ENCODE data around the gene DEDD. TPM values are rescaled to one million over a fixed set of nuclear protein-coding genes. Genes with fewer than 3 reads are reported as not detected.

Gene DEDD
- total and polyA plus RNA-seq, 2 experiments from 2014 or later = 22.8 to 35.3 TPM

- Histone ChIP-seq H3K27ac (ENCODE audit: low read depth) (no peak overlapping the region), H3K4me2 (no peak overlapping the region), H3K4me3 (no peak overlapping the region), H3K4me1 (ENCODE audit: insufficient read depth) (peaks cover 15% of the 10 kb centered on the region; the same call in 1 of the 2 replicates), H3K79me2 (replicated peaks; ENCODE audit: insufficient read depth) (peaks cover 8% of the 10 kb centered on the region), H3F3A (replicated peaks; ENCODE audit: low read depth) (no peaks in the 10 kb centered on the region), H3K9me2 (ENCODE audit: insufficient read depth) (no peaks in the 10 kb centered on the region), H2AFZ (no peak overlapping the region), H4K20me1 (replicated peaks; ENCODE audit: insufficient read depth) (0 out of 2 replicates have a peak, but pooled peaks cover 6% of the 10 kb centered on the region), H3K36me3 (ENCODE audit: insufficient read depth) (no peaks in the 10 kb centered on the region; the same call in 1 of the 2 replicates), H3K27me3 (ENCODE audit: insufficient read depth) (no peaks in the 10 kb centered on the region)
- peak; percentile 63 for DNase-seq (ENCODE audit: low spot score)
- Mint-ChIP-seq H3K9me3 (no peaks in the 10 kb centered on the region), H3K4me1 (peaks cover 20% of the 10 kb centered on the region), H3K27me3 (ENCODE audit: insufficient read depth, low read depth, poor library complexity) (peaks cover 5% of the 10 kb centered on the region), H3K27ac (no peak overlapping the region), H3K36me3 (ENCODE audit: low read depth) (0 out of 3 replicates have a peak, but pooled peaks cover under 1% of the 10 kb centered on the region), H3K4me3 (no peak overlapping the region)
- TF ChIP-seq ZNF331 (CRISPR knock-in tag; IDR thresholded peaks at IDR 0.05; ENCODE audit: low read depth) = no peak
- peak; percentile 53 to 67 for TF ChIP-seq CTCF (conservative IDR thresholded peaks at IDR 0.05; ENCODE audit: low read depth in 2 of 2)
- ATAC-seq = no peak
These were observed 48.2 kb upstream of the DEDD start for GRCh38 chr1:161180639-161181038.

GRCh38 chr1:161179698-161180097, 47.2 kb upstream of the DEDD start:
- ATAC-seq = no peak

More at GRCh38 chr1:161179698-161180097, 47.2 kb upstream of the DEDD start:
- H3K4me1 ChIP-seq (ENCODE audit: insufficient read depth) = peaks cover 15% of the 10 kb centered on the region; the same call in 1 of the 2 replicates
- TF ChIP-seq EZH2 (IDR thresholded peaks at IDR 0.05; ENCODE audit: low read depth, unreplicated experiment) = no peak
- TF ChIP-seq STAT1 (IDR thresholded peaks at IDR 0.05; ENCODE audit: unreplicated experiment) = no peak
- no peak for TF ChIP-seq ZNF462 (CRISPR knock-in tag; IDR thresholded peaks at IDR 0.05)
- no peak for TF ChIP-seq CTCF (conservative IDR thresholded peaks at IDR 0.05; ENCODE audit: low read depth in 2 of 2)
- no peak for TF ChIP-seq JUNB (IDR thresholded peaks at IDR 0.05; ENCODE audit: unreplicated experiment)
- TF ChIP-seq EZH2phosphoT487 (IDR thresholded peaks at IDR 0.05; ENCODE audit: unreplicated experiment) = no peak
- TF ChIP-seq ETS1 (IDR thresholded peaks at IDR 0.05) = no peak
- Mint-ChIP-seq H3K9me3 (no peaks in the 10 kb centered on the region), H3K36me3 (ENCODE audit: low read depth) (peaks cover 10% of the 10 kb centered on the region), H3K4me3 (no peak overlapping the region), H3K4me1 (peaks cover 15% of the 10 kb centered on the region), H3K27ac (no peak overlapping the region), H3K27me3 (ENCODE audit: insufficient read depth, low read depth, poor library complexity) (peaks cover 5% of the 10 kb centered on the region)
- H3K4me3 ChIP-seq = no peak overlapping the region
- no peak overlapping the region for H3K4me2 ChIP-seq
- H3K36me3 ChIP-seq (ENCODE audit: insufficient read depth) = no peaks in the 10 kb centered on the region; the same call in 1 of the 2 replicates
- H3K27me3 ChIP-seq (ENCODE audit: insufficient read depth) = no peaks in the 10 kb centered on the region
- H3F3A ChIP-seq (replicated peaks; ENCODE audit: low read depth) = no peaks in the 10 kb centered on the region
- H3K27ac ChIP-seq (ENCODE audit: low read depth) = no peak overlapping the region
- H3K9me2 ChIP-seq (ENCODE audit: insufficient read depth) = no peaks in the 10 kb centered on the region
- H4K20me1 ChIP-seq (replicated peaks; ENCODE audit: insufficient read depth) = peaks cover 6% of the 10 kb centered on the region; the same call in 1 of the 2 replicates
- peaks cover 8% of the 10 kb centered on the region for H3K79me2 ChIP-seq (replicated peaks; ENCODE audit: insufficient read depth)
- H2AFZ ChIP-seq = no peak overlapping the region
- no peak for DNase-seq (ENCODE audit: low spot score)
